CD4-positive, alpha-beta T cell (primary cell): ENCODE results near the gene ATG10. TPM values are rescaled to one million over a fixed set of nuclear protein-coding genes. Genes with fewer than 3 reads are reported as not detected.

ENCODE experiments used
- ATAC-seq: fragments of 200-7000 bp; cut with Tn5 transposase; one replicate; pipeline ENCODE4 v1.10.0; 2022; ENCODE audit warnings: mild to moderate bottlenecking; ENCODE audit not compliant: poor library complexity
- CTCF ChIA-PET: fragments of 350-600 bp; sonication (Branson Sonifier 250); formaldehyde crosslinking; loops from one replicate; lab custom pipeline; 2021; ENCODE audit warnings: antibody characterized with exemption, inconsistent platforms; lab: Charles Lee
- POLR2A ChIA-PET: fragments of 350-600 bp; sonication (Branson Sonifier 250); formaldehyde crosslinking; loops from one replicate; lab custom pipeline; 2021; ENCODE audit warnings: antibody characterized with exemption, inconsistent platforms; lab: Charles Lee
- DNase-seq, 14 experiments: peaks; one replicate each; pipeline ENCODE4 v3.0.0-alpha.2; 2013 to 2020; ENCODE audit warnings: mixed read lengths in 2 of 14
- H3K27ac ChIP-seq, 2 donors: one replicate each; pipeline versions ENCODE4 v1.5.1 to v1.7.0; 2013; ENCODE audit warnings: low read length in 2 of 2, low read depth in 1 of 2, mild to moderate bottlenecking in 1 of 2
- H3K27me3 ChIP-seq, 2 experiments: 1 replicate in 1 of 2; 2 replicates in 1 of 2; pipeline versions ENCODE4 v1.6.1 to v1.7.0; 2013; ENCODE audit warnings: low read length in 2 of 2, control low read depth in 1 of 2, mild to moderate bottlenecking in 1 of 2, moderate library complexity in 1 of 2; ENCODE audit not compliant: insufficient read depth in 2 of 2, control insufficient read depth in 1 of 2
- H3K36me3 ChIP-seq: one replicate; pipeline ENCODE4 v1.6.1; 2013; ENCODE audit warnings: low read length, control low read depth; ENCODE audit not compliant: insufficient read depth
- H3K4me1 ChIP-seq: one replicate; pipeline ENCODE4 v1.6.1; 2013; ENCODE audit warnings: low read length, control low read depth; ENCODE audit not compliant: insufficient read depth
- H3K4me3 ChIP-seq: one replicate; pipeline ENCODE4 v1.5.1; 2013; ENCODE audit warnings: mild to moderate bottlenecking, low read length, moderate library complexity
- H3K9me3 ChIP-seq, 2 experiments: 1 replicate in 1 of 2; 2 replicates in 1 of 2; pipeline versions ENCODE4 v1.6.1 to v1.7.0; 2013; ENCODE audit warnings: low read length in 2 of 2, mild to moderate bottlenecking in 2 of 2, control low read depth in 1 of 2, moderate library complexity in 1 of 2; ENCODE audit not compliant: control insufficient read depth in 1 of 2, insufficient read depth in 1 of 2
- H3K27ac Mint-ChIP-seq: one replicate; pipeline ENCODE4 v1.8.0; 2020; ENCODE audit warnings: mixed read lengths
- H3K27me3 Mint-ChIP-seq: one replicate; pipeline ENCODE4 v1.8.0; 2021; ENCODE audit warnings: mixed read lengths
- H3K36me3 Mint-ChIP-seq: one replicate; pipeline ENCODE4 v1.8.0; 2021; ENCODE audit warnings: low read depth, mixed read lengths
- H3K4me1 Mint-ChIP-seq: one replicate; pipeline ENCODE4 v1.8.0; 2021; ENCODE audit warnings: low read depth, mixed read lengths
- H3K4me3 Mint-ChIP-seq: one replicate; pipeline ENCODE4 v1.8.0; 2020; ENCODE audit warnings: mild to moderate bottlenecking, mixed read lengths
- H3K9me3 Mint-ChIP-seq: one replicate; pipeline ENCODE4 v1.8.0; 2020; ENCODE audit warnings: mixed read lengths
- CTCF ChIP-seq: fragments of 200-600 bp; IDR thresholded peaks from one replicate; pipeline ENCODE4 v1.8.0; 2022; ENCODE audit warnings: antibody characterized with exemption, mild to moderate bottlenecking
- intact Hi-C, 2 experiments: fragments of 100-400 bp; cut with DNase I in 1 of 2; cut with micrococcal nuclease in 1 of 2; formaldehyde crosslinking; loops; one replicate each; pipeline versions ENCODE4 v1.15.1 to v1.9.0; 2023 to 2025; cut with DNase I, micrococcal nuclease
- total RNA-seq, 174 experiments: library from RNA in 2 of 174; stranded (reverse) in 2 of 174; gene quantifications; one replicate each; pipeline ENCODE4 v1.2.3 and lab custom pipeline; 2021 to 2026

Gene ATG10
- total RNA-seq, 2 experiments from 2014 or later: 4.7 to 5.3 TPM

DNA sequence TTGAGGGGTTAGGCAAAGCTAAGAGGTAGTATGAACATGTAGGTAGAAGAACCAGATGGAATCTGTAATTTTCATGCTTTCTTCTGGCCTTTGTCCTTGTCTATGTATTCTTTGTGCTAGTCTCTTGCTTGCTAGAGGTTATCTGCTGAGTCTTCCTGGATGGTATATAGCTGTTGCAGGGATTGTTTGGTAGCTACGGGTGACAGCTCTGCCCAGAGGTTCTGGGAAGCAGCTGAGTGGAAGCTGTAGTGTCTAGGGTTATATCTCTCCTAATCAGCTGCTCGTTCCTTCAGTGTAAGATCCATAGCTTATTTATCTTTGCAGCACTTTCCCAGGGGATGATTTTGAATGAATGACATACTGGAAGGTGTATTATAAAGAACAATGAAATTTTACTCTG, 100.3 kb downstream of the ATG10 start:
- no peak overlapping the region for H3K27ac ChIP-seq
- DNase-seq (no peak), ATAC-seq (no peak)
- POLR2A ChIA-PET: no interaction called here
- no peak for TF ChIP-seq CTCF
- intact Hi-C loops: no loop called here
- H3K4me1 ChIP-seq: no peaks in the 10 kb centered on the region
- no peak overlapping the region for H3K4me3 Mint-ChIP-seq
- H3K27ac Mint-ChIP-seq: no peak overlapping the region
- no peaks in the 10 kb centered on the region for H3K9me3 Mint-ChIP-seq
- CTCF ChIA-PET: no interaction called here
- no peaks in the 10 kb centered on the region for H3K36me3 ChIP-seq
- H3K4me3 ChIP-seq: no peak overlapping the region
- H3K9me3 ChIP-seq: no peaks in the 10 kb centered on the region
- H3K36me3 Mint-ChIP-seq: peaks cover 6% of the 10 kb centered on the region
- H3K27me3 Mint-ChIP-seq: no peaks in the 10 kb centered on the region
- H3K4me1 Mint-ChIP-seq: peaks cover 9% of the 10 kb centered on the region
- no peaks in the 10 kb centered on the region for H3K27me3 ChIP-seq

GRCh38 chr5:82073179-82073578, 101.4 kb downstream of the ATG10 start:
- Mint-ChIP-seq H3K4me1 (peaks cover 1% of the 10 kb centered on the region), H3K4me3 (no peak overlapping the region), H3K9me3 (no peaks in the 10 kb centered on the region), H3K27me3 (no peaks in the 10 kb centered on the region), H3K27ac (no peak overlapping the region), H3K36me3 (peaks cover 12% of the 10 kb centered on the region)
- Histone ChIP-seq H3K27ac (no peak overlapping the region), H3K27me3 (no peaks in the 10 kb centered on the region), H3K9me3 (no peaks in the 10 kb centered on the region), H3K36me3 (no peaks in the 10 kb centered on the region), H3K4me3 (no peak overlapping the region), H3K4me1 (no peaks in the 10 kb centered on the region)
- DNase-seq: no peak
- CTCF ChIA-PET: no interaction called here
- no peak for TF ChIP-seq CTCF
- intact Hi-C loops: no loop called here
- no peak for ATAC-seq
- POLR2A ChIA-PET: no interaction called here

DNA sequence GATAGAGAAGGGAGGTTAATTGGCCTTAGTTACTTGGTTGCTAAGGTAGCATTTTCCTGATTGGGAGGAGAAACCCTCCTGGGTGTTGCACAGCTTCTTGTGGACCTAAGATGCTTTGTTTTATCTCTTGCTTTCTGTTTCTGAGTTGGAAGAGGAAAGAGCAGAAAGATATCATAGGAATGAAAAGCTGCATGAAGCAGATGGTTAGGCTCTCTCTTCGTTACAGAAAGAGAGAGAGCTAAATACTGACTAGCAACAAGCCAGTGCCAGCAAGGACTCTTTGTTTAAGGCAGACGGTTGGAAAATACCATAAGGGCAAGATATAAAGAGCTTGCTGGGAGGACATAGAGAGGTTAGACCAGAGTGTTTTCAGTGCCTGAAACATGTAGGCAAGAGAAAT, 103.1 kb downstream of the ATG10 start:
- POLR2A ChIA-PET: no interaction called here
- H3K4me3 ChIP-seq: no peak overlapping the region
- H3K27me3 ChIP-seq: no peaks in the 10 kb centered on the region
- intact Hi-C loops: no loop called here
- DNase-seq (no peak), ATAC-seq (no peak)
- no peak for TF ChIP-seq CTCF
- no peak overlapping the region for H3K4me3 Mint-ChIP-seq
- H3K9me3 Mint-ChIP-seq: peaks cover 4% of the 10 kb centered on the region
- H3K36me3 ChIP-seq: no peaks in the 10 kb centered on the region
- no peaks in the 10 kb centered on the region for H3K4me1 ChIP-seq
- H3K9me3 ChIP-seq: no peaks in the 10 kb centered on the region
- H3K27me3 Mint-ChIP-seq: no peaks in the 10 kb centered on the region
- no peak overlapping the region for H3K27ac ChIP-seq
- no peaks in the 10 kb centered on the region for H3K4me1 Mint-ChIP-seq
- CTCF ChIA-PET: interaction anchor here (1.2 kb wide), 1 partner anchor 9 kb away, joined by 4 read pairs; no protein-coding TSS in a partner anchor
- H3K27ac Mint-ChIP-seq: no peak overlapping the region
- peaks cover 26% of the 10 kb centered on the region for H3K36me3 Mint-ChIP-seq
